NCI-H2171 (cell line): ENCODE measurements around the gene APOL5.
"Not testable (repeated sequence)": the region's sequence is repeated elsewhere in the genome, so short reads cannot be mapped to it uniquely, and the experiment has no call there.

Experiments used
- DNase-seq: peaks from one replicate; lab custom pipeline; 2025; lab: John Stamatoyannopoulos, UW

APOL5 gene

DNA sequence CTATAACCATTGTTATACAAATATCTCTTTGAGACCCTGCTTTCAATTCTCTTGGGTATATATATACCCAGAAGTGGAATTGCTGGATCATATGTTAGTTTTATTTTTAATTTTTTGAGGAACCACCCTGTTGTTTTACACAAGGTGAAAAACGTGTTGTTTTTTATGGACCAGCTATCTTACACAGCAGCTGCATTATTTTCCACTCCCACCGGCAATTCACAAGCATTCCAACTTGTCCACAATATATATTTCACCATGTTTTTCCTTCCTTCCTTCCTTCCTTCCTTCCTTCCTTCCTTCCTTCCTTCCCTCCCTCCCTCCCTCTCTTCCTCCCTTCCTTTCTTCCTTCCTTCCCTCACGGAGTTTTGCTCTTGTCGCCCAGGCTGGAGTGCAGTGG lies 6.3 kb upstream of the APOL5 start:
- DNase-seq = no peak

DNA sequence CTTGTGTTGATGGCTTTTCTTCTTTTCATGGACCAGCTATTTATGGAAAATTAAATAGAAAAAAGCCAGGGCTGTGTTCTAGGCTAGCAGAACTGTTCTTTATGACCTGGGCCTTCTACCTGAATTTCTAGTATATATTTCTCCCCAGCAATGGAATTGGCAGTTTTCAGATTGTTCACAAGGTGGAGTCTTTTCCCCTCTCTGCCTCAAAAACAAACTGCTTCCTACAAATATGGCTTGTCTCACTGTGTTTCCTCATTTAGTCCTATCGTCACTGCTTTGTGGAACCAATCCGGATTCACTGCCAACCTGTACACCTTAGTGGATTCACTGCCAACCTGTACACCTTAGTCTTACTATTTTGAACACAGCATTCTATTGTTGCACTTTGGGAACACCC lies 5.0 kb upstream of the APOL5 start:
- no peak for DNase-seq

DNA sequence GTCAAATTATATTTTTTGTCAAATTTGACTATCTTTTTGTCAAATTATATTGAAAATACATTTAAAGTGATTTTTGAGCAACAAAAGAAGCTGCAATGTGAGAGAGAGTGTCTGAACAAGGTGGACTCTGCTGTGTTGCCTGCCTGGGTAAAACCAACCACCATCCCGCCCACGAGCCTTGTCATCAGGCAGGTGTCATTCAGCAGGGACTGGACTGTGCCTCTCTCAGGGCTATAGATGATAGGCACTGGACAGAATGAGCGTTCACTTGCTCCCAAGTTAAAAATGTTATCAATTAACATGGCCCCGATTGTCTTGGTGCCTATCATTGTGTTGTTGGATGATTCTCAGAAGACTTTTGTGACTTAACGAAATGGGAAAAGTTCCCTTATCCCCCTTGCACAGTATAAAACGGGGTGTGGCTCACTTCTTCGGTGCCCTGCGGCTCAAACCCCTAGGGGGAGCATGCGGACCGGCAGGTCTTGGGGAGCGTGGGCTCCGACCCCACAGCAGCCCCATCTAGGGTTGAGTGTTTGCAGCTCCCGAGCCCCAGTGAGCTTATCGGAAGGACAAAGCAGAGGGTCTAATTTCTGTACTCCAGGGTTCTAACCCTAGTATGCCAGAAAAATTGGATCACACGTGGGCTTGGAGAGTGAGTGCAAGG lies 1.7 kb downstream of the APOL5 start:
- DNase-seq = no peak

DNA sequence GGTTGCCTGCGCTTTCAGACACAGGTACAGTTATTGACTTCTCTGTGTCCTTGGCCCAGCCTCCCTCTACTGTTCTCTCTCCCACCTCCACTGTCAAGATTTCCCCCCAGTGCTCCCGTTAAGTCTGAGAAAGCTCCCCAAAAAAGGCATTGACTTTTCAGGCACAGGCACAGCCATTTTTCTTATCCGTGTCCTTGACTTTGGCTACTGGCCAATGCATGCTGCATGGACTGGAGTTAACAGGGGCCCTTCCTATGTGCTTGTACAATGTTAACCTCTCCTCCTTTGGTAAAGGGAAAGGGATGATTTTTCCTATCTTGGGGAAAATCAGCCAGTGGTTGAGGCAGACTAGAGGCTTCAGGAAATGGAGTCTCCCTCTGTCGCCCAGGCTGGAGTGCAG lies 4.3 kb downstream of the APOL5 start:
- no peak for DNase-seq

GRCh38 chr22:35725521-35725920 lies 7.8 kb downstream of the APOL5 start:
- no peak for DNase-seq

DNA sequence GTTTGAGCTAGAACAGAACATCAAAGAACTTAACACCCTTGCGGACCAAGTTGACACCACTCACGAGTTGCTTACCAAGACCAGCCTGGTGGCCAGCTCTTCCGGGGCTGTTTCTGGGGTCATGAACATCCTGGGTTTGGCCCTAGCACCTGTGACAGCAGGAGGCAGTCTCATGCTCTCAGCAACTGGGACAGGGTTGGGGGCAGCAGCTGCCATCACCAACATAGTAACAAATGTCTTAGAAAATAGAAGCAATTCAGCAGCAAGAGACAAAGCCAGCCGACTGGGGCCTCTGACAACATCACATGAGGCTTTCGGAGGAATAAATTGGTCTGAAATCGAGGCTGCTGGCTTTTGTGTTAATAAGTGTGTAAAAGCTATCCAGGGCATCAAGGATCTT lies 8.7 kb downstream of the APOL5 start:
- no peak for DNase-seq

- DNase-seq = no peak
These were observed 9.3 kb downstream of the APOL5 start for GRCh38 chr22:35726933-35727332.

DNA sequence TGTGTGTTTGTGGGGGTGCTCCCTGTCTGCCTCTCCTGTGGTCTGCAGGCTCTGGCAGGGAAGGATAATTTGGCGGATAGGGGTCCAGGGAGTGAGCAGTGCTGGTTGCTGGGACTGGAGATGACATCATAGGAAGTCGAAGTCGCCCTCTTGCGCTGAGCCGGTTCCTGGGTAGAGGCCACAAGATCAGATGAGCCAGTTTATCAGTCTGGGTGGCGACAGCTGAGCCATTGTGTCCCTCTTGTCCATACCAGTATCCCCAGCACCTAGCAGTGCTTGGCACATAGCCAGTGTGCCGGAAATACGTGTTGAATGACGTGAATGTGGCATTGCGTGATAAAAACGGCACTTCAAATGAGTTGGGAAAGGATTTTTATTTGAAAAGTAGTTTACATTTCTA lies 9.8 kb downstream of the APOL5 start:
- no peak for DNase-seq

DNA sequence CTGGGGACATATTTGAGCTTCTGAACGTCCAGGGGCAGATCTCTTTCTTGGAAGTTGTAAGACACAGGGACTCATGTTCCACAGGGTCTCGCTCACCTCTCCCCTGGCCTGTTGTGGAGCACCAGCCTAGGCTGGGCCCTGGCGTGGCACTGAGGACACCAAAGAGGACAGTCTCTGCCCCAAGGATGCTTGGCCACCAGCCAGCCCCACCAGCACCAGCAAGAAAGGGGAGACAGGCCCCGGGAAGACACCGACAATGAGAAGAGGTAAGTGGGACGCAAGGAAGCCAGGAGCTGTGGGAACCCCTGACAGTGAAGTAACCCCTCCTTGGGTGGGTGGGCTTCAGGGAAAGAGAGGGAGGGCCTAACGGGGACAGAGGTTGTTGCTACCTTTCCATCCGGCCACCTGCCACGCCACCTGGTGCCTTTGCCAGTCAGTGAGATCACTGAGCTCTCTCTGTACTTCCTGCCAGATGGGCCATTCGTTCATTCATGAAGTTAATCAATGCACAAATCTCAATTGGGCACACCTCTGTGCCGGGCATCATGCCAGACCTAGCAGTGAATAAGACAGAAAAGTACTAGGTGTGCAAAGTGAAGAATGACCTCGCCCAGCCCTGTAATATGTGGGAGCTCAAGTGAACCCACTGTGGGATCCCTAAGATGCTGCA lies 11.1 kb downstream of the APOL5 start:
- peak; percentile 91 for DNase-seq

DNA sequence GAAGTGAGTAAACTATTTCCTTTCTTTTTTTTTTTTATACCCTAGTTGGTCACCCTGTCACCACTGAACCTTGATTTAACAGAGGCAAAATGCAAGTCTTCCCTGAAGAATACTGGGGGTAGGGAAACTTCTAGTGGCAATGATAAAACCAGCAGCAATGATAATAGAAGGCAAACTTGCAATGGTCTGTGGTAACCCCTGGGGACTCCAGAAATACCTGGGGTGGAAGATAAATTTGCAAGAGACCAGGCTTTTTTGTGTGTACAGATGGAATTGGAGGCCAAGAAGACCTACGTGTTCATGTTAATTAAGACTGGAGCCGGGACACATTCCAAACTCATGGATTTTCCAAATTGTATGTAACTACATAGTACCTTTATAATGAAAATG lies 11.6 kb downstream of the APOL5 start:
- DNase-seq = no peak

- DNase-seq = peak; percentile 58
These were observed 13.6 kb downstream of the APOL5 start for GRCh38 chr22:35731321-35731720.

DNA sequence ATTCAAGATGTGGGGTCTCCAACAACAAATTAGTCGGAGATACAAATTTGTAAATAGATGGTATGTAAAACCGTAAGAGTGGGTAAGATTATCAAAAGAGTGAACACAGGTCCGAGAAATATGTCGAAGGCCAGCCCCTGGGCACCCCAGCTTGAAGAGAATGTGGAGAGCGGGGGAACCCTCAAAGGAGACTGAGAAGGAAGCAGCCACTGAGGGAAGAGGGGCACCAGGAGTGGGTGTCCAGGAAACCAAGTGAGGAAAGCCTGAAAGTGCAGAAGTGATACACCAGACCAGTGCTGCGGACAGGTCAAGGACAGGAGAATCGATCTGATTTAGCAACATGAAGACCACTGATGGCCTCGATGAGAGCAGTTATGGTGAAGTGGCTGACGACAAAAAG lies 14.4 kb downstream of the APOL5 start:
- DNase-seq = no peak

DNA sequence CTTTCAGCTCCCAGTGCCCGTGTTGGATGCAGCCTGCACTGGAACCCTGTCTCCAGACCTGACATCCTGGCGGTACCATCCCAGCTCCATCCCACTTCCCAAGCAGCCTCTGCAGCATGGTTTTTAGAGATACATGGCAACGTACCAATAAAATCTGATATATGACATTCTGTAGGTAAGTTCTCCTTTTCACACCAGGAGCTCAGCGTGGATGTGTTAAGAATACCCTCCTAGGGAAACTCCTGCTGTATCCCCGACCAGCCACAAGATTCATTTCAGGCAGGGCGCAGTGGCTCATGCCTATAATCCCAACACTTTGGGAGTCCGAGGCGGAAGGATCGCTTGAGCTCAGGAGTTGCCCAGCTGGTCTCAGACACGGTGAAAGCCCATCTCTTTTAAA lies 15.4 kb downstream of the APOL5 start:
- DNase-seq = no peak

GRCh38 chr22:35733791-35734516 lies 16.3 kb downstream of the APOL5 start:
- DNase-seq = no peak

GRCh38 chr22:35734517-35734827 lies 16.8 kb downstream of the APOL5 start:
- DNase-seq = no peak

DNA sequence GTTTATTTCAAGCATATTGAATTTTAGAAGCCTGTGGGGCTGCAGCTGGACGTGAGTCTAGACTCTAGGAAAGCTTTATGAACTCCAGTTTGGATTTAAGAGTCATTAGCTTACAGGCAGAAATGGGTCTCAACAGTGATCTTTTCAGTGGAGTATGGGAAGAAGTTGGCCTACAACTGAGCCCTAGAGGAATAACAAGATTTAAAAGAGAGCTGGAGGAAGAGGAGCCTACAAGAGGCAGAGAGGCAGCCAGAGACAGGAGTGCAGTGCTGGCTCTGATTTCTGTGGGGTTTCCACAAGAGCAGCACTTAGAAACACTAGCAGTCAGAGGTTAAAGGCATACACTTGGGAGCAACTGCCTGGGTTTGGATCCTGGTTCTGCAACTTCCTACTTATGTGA lies 17.9 kb downstream of the APOL5 start:
- no peak for DNase-seq

GRCh38 chr22:35736166-35736565 lies 18.5 kb downstream of the APOL5 start:
- no peak for DNase-seq

GRCh38 chr22:35736701-35737100 lies 19.0 kb downstream of the APOL5 start:
- no peak for DNase-seq

- DNase-seq = not testable (repeated sequence)
These were observed 20.2 kb downstream of the APOL5 start for GRCh38 chr22:35737886-35738285.

- no peak for DNase-seq
These were observed 21.6 kb downstream of the APOL5 start for GRCh38 chr22:35739076-35739930.

DNA sequence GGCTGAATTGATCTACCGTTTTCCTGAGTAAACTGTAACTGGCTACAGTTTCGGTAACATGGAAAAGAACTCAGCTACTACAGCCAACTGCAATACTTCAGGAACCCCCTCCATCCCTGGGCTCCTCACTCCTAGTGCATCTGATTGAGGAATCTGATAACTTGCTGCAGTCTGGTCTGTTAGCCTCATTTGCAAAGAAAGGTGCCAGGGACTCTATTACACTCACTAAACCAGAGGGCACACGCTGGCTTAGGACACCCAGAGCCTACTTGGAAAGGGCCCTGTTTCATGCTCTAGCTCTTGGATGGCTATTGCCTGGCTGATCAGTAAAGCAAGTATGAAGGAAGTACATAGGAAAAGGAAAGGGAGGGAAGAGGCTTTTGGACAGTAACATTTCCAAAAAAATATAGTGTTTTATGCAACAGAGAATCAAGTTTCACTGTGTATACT lies 22.3 kb downstream of the APOL5 start:
- DNase-seq = no peak

DNA sequence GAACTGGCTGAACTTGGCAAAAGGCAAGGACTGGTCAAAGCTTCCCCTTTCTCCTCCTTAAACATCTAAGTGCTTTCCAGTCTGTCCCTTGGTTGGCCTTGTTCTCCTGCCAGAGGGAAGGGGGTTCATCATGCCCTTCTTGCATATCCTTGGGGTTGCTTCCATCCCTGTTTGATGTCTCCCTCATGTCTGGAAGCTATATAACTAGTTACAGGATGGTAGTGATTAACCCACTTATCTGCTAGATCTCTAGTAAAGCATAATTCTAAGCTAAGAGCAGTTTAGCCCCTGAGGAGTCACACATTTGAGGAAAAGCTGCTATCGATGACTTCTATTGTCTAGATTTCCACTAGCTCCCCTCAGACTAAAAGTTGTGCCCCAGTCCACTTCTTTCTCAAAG lies 22.9 kb downstream of the APOL5 start:
- DNase-seq = no peak
